GDM1 (cell line): Measurements from ENCODE around the gene PTPMT1.
A peak's percentile ranks its signal among the peaks of the same experiment; 100 is the strongest.
"Not testable (repeated sequence)": the region's sequence is repeated elsewhere in the genome, so short reads cannot be mapped to it uniquely, and the experiment has no call there.

Experiments used
- DNase-seq: peaks from one replicate; lab custom pipeline; 2025; lab: John Stamatoyannopoulos, UW

The PTPMT1 gene

GRCh38 chr11:47546274-47546673 is 19.1 kb upstream of the PTPMT1 start:
- DNase-seq, result not testable (repeated sequence)

- no peak for DNase-seq
Observed at GRCh38 chr11:47550288-47551047, 14.9 kb upstream of the PTPMT1 start.

- DNase-seq, result no peak
Observed at GRCh38 chr11:47551086-47551485, 14.3 kb upstream of the PTPMT1 start.

- DNase-seq, result no peak
Observed at GRCh38 chr11:47552056-47552565, 13.3 kb upstream of the PTPMT1 start.

GRCh38 chr11:47552566-47553405 is 12.6 kb upstream of the PTPMT1 start, which contains the start of gene CELF1:
CELF1 (minus strand) TSS chr11:47553132; CDS start chr11:47499523, 53,609 bp downstream.
- peak; percentile 90 for DNase-seq

GRCh38 chr11:47553406-47553743 is 12.0 kb upstream of the PTPMT1 start:
- no peak for DNase-seq

- not testable (repeated sequence) for DNase-seq
Observed at GRCh38 chr11:47557004-47557403, 8.4 kb upstream of the PTPMT1 start.

- DNase-seq, result no peak
Observed at GRCh38 chr11:47558695-47559094, 6.7 kb upstream of the PTPMT1 start.

- no peak for DNase-seq
Observed at GRCh38 chr11:47560426-47560825, 5.0 kb upstream of the PTPMT1 start.

GRCh38 chr11:47562393-47562792 is 3.0 kb upstream of the PTPMT1 start:
- DNase-seq, result not testable (repeated sequence)

GRCh38 chr11:47564366-47564765 is 1.0 kb upstream of the PTPMT1 start:
- DNase-seq, result not testable (repeated sequence)

- DNase-seq, result no peak
Observed at GRCh38 chr11:47564933-47565339, 463 bp upstream of the PTPMT1 start.

GRCh38 chr11:47566149-47566698 is 825 bp downstream of the PTPMT1 start:
- no peak for DNase-seq

GRCh38 chr11:47569646-47570045 is 4.2 kb downstream of the PTPMT1 start:
- no peak for DNase-seq

GRCh38 chr11:47570651-47571356 is 5.4 kb downstream of the PTPMT1 start:
- DNase-seq, result no peak

GRCh38 chr11:47571357-47571729 is 5.9 kb downstream of the PTPMT1 start:
- no peak for DNase-seq

- no peak for DNase-seq
Observed at GRCh38 chr11:47571895-47572294, 6.5 kb downstream of the PTPMT1 start.

- no peak for DNase-seq
Observed at GRCh38 chr11:47572715-47573255, 7.4 kb downstream of the PTPMT1 start.

GRCh38 chr11:47573321-47573720 is 7.9 kb downstream of the PTPMT1 start:
- no peak for DNase-seq

- no peak for DNase-seq
Observed at GRCh38 chr11:47577460-47578041, 12.2 kb downstream of the PTPMT1 start.
